K562 (cell line): Measurements from ENCODE around the gene FPR1. TPM values are rescaled to one million over a fixed set of nuclear protein-coding genes. Genes with fewer than 3 reads are reported as not detected.

Experiments
- ATAC-seq: fragments of 200-7000 bp; cut with Tn5 transposase; 3 replicates; pipeline ENCODE4 v1.9.1; 2020; ENCODE audit warnings: moderate library complexity
- BruUV-seq: library from RNA; stranded (reverse); fragments of 400-500 nt; replicated peaks from 2 replicates; lab custom pipeline; 2021; lab: Mats Ljungman, UMichigan
- CTCF ChIA-PET: fragments of 300-600 bp; formaldehyde crosslinking; extraction: SDS; loops from one replicate; lab custom pipeline; 2021; ENCODE audit warnings: low intra/inter-chr PET ratio; lab: Yijun Ruan, JAX
- POLR2A ChIA-PET: fragments of 300-600, 350-650 bp; sonication (Branson Sonifier 250); formaldehyde crosslinking; extraction: SDS; loops from one replicate; lab custom pipeline; 2021; ENCODE audit warnings: antibody characterized with exemption, inconsistent platforms; lab: Yijun Ruan, JAX
- DNase-seq, 4 experiments: peaks; one replicate each; pipeline versions ENCODE4 v3.0.0 to v3.0.0-alpha.2; 2011 to 2018; ENCODE audit warnings: low spot score in 3 of 4, mixed read lengths in 3 of 4; ENCODE audit errors: extremely low read depth in 1 of 4
- FAIRE-seq: peaks from 2 replicates; lab custom pipeline; 2011; peaks lifted over from hg19 to GRCh38; lab: Jason Lieb, UNC
- H2AFZ ChIP-seq: 2 replicates; pipeline ENCODE4 v1.6.0; 2011; ENCODE audit warnings: low read depth, low read length, control low read depth, inconsistent platforms
- H3K27ac ChIP-seq: fragments of 200-600 bp; 3 replicates; pipeline ENCODE4 v1.8.0; 2011; ENCODE audit warnings: low read depth, mild to moderate bottlenecking, control low read depth, inconsistent platforms, low read length, moderate library complexity, mixed read lengths; ENCODE audit errors: extremely low read depth
- H3K27me3 ChIP-seq, 2 experiments: fragments of 300-600 bp in 1 of 2; 2 replicates in 1 of 2; 3 replicates in 1 of 2; pipeline versions ENCODE4 v1.6.0 to v1.8.0; 2011; ENCODE audit warnings: inconsistent platforms in 2 of 2, low read length in 2 of 2, mild to moderate bottlenecking in 1 of 2, mixed read lengths in 1 of 2, moderate library complexity in 1 of 2; ENCODE audit not compliant: control insufficient read depth in 2 of 2, insufficient read depth in 2 of 2
- H3K36me3 ChIP-seq: fragments of 300-600 bp; 3 replicates; pipeline ENCODE4 v1.8.0; 2011; ENCODE audit warnings: mild to moderate bottlenecking, low read length, inconsistent platforms; ENCODE audit not compliant: control insufficient read depth, insufficient read depth
- H3K4me1 ChIP-seq, 2 experiments: fragments of 200-600 bp in 1 of 2; replicated peaks in 1 of 2; 2 replicates in 1 of 2; 3 replicates in 1 of 2; pipeline versions ENCODE4 v1.5.1 to v1.8.0; 2011; ENCODE audit warnings: inconsistent platforms in 2 of 2, low read length in 2 of 2, mild to moderate bottlenecking in 1 of 2, mixed read lengths in 1 of 2, moderate library complexity in 1 of 2; ENCODE audit not compliant: control insufficient read depth in 2 of 2, insufficient read depth in 2 of 2
- H3K4me2 ChIP-seq: 2 replicates; pipeline ENCODE4 v1.6.1; 2011; ENCODE audit warnings: low read length, control low read depth, inconsistent platforms, mixed read lengths; ENCODE audit not compliant: insufficient read depth
- H3K4me3 ChIP-seq: fragments of 200-600 bp; sonication (generic), shearing (Covaris generic); 2 replicates; pipeline ENCODE4 v1.5.1; 2016; ENCODE audit warnings: control low read depth, inconsistent platforms
- H3K79me2 ChIP-seq: fragments of 200-600 bp; 3 replicates; pipeline ENCODE4 v1.8.0; 2011; ENCODE audit warnings: low read length, inconsistent platforms; ENCODE audit not compliant: control insufficient read depth, insufficient read depth
- H3K9ac ChIP-seq, 2 experiments: 2 replicates each; pipeline versions ENCODE4 v1.6.0 to v1.6.1; 2011; ENCODE audit warnings: low read depth in 2 of 2, low read length in 2 of 2, control low read depth in 1 of 2, inconsistent platforms in 1 of 2, mild to moderate bottlenecking in 1 of 2, mixed read lengths in 1 of 2; ENCODE audit not compliant: insufficient read depth in 1 of 2
- H3K9me1 ChIP-seq: one replicate; pipeline ENCODE4 v1.6.0; 2011; ENCODE audit warnings: inconsistent platforms, mild to moderate bottlenecking, low read length, moderate library complexity; ENCODE audit not compliant: control insufficient read depth, insufficient read depth
- H3K9me3 ChIP-seq: replicated peaks from 2 replicates; pipeline ENCODE4 v1.5.1; 2011; ENCODE audit warnings: low read depth, low read length, inconsistent platforms; ENCODE audit not compliant: control insufficient read depth, insufficient read depth
- H4K20me1 ChIP-seq: replicated peaks from 2 replicates; pipeline ENCODE4 v1.6.1; 2011; ENCODE audit warnings: low read length, inconsistent platforms, mixed read lengths; ENCODE audit not compliant: control insufficient read depth, insufficient read depth
- CXXC5 ChIP-seq: fragments of 250-450 bp; sonication (Bioruptor Pico); IDR thresholded peaks from 2 replicates; pipeline ENCODE4 v1.8.0; 2022; ENCODE audit warnings: inconsistent platforms, mild to moderate bottlenecking, moderate library complexity
- EP300 ChIP-seq: IDR thresholded peaks from 2 replicates; pipeline ENCODE4 v1.6.1; 2012; ENCODE audit warnings: low read length, improper control_type of control experiment
- JUNB ChIP-seq: fragments of 450-650 bp; formaldehyde crosslinking; conservative IDR thresholded peaks from 2 replicates; pipeline ENCODE4 v1.4.0; 2020; ENCODE audit warnings: mild to moderate bottlenecking
- MEIS2 ChIP-seq: fragments of 450-650 bp; IDR thresholded peaks from 2 replicates; pipeline ENCODE4 v1.6.1; 2014; ENCODE audit warnings: mild to moderate bottlenecking; ENCODE audit not compliant: partially characterized antibody
- NBN ChIP-seq: fragments of 450-650 bp; IDR thresholded peaks from 2 replicates; pipeline ENCODE4 v1.6.1; 2016; ENCODE audit warnings: low read depth, mild to moderate bottlenecking
- ZNF766 ChIP-seq: fragments of 200-800 bp; sonication (Bioruptor generic); conservative IDR thresholded peaks from 2 replicates; pipeline ENCODE4 v1.6.1; 2016; ENCODE audit warnings: missing genetic modification characterization, missing compliant biosample characterization
- WGBS: fragments of 100-300 bp; shearing (Covaris generic); methylation state at CpG from one replicate; pipeline ENCODE4 v1.1.6; 2016; ENCODE audit warnings: low coverage, mixed read lengths; ENCODE audit not compliant: insufficient coverage; ENCODE audit errors: missing lambda C conversion rate; 5-methylcytosine and 5-hydroxymethylcytosine counted together
- in situ Hi-C: fragments of 300-500 bp; cut with MboI; formaldehyde crosslinking; loops from 4 replicates; pipeline ENCODE4 v1.15.0; 2018; ENCODE audit warnings: inconsistent platforms, mixed read lengths
- intact Hi-C: fragments of 100-400 bp; cut with micrococcal nuclease; formaldehyde crosslinking; loops from 2 replicates; pipeline ENCODE4 v1.14.2; 2022
- polyA plus RNA-seq, 8 experiments: library from polyadenylated mRNA; depleted of rRNA in 4 of 8; stranded (reverse) in 5 of 8; unstranded in 3 of 8; fragments of >200 nt; fragmentation: Nextera tagmentation in 2 of 8; fragmentation: Illumina TruSeq in 1 of 8; extraction: Ambion mirVana in 2 of 8; extraction: Trizol in 1 of 8; gene quantifications; 2 replicates each; pipeline versions ENCODE4 v1.2.1 to v1.2.3, GENCODE V29; 2011 to 2014; ENCODE audit warnings: inconsistent platforms in 1 of 8, missing spikeins in 1 of 8
- total RNA-seq, 7 experiments: library from RNA; depleted of rRNA in 6 of 7; stranded (reverse); fragments of >200 nt in 6 of 7; fragmentation: Illumina TruSeq in 2 of 7; extraction: Trizol in 2 of 7; gene quantifications; 2 replicates each; pipeline versions ENCODE4 v1.2.1 to v1.2.3, GENCODE V29; 2011 to 2021; ENCODE audit warnings: low replicate concordance in 1 of 7
- TF ChIP-seq, protein P1 (sequence below), 2 experiments: IDR thresholded peaks in 1 of 2; conservative IDR thresholded peaks in 1 of 2; 2 replicates each; pipeline ENCODE4 v1.6.1; 2016; ENCODE audit warnings: low read depth in 2 of 2, mild to moderate bottlenecking in 1 of 2, missing compliant biosample characterization in 1 of 2, missing genetic modification characterization in 1 of 2, moderate library complexity in 1 of 2
- TF ChIP-seq, protein P2 (sequence below): fragments of 450-650 bp; IDR thresholded peaks from 2 replicates; pipeline ENCODE4 v1.6.1; 2017; ENCODE audit warnings: antibody characterized with exemption, mild to moderate bottlenecking
- TF ChIP-seq, protein P3 (sequence below): sonication (generic); formaldehyde crosslinking; IDR thresholded peaks from 2 replicates; pipeline ENCODE4 v1.8.1; 2022; ENCODE audit warnings: missing genetic modification reagents
- TF ChIP-seq, protein P4 (sequence below): fragments of 250-450 bp; sonication (Bioruptor Pico); IDR thresholded peaks from 2 replicates; pipeline ENCODE4 v1.5.1; 2021; ENCODE audit warnings: mild to moderate bottlenecking

The FPR1 gene
- total and polyA plus RNA-seq, 9 of the 15 experiments (the other 6 are each of a cell fraction or from before 2014, with no cell fraction given): 0.06 to 0.25 (median 0.14) TPM; not detected in 4

DNA sequence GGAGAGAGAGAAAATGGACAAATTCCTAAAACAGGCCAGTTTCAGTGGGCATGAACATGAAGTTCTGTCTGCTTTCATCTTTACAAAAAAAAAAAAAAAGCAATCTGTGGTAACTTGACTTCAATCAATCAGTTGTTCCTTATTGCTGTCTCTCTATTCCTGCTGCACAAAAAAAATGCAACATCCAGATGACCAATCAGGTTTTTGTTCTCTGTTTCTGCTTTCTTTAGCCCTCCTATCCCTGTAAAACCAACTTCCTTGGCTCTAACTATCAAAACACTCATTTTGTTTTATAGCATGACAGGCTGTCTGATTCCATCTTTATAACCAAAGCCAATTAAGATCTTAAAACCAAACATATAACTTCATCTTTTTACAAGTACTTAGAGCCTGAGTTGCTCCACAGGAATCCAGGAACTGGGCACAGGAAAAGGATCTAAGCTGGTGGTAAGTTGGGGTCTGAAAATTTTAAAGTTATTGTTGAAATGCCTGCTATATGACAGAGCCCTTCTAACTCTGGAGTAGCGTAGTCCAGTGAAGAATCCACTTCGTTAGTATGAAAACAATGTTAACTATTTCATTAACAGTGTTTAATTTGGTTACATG, 43.3 kb upstream of the FPR1 start, which contains the start of gene FPR3:
FPR3 (plus strand) TSS at position 273 of the 606 bp plus-strand sequence. CDS start 28,592 bp downstream, outside the sequence.
- no TSS peak for BruUV-seq
- TF ChIP-seq JUNB (CRISPR knock-in tag): no peak
- TF ChIP-seq, protein P1, sequence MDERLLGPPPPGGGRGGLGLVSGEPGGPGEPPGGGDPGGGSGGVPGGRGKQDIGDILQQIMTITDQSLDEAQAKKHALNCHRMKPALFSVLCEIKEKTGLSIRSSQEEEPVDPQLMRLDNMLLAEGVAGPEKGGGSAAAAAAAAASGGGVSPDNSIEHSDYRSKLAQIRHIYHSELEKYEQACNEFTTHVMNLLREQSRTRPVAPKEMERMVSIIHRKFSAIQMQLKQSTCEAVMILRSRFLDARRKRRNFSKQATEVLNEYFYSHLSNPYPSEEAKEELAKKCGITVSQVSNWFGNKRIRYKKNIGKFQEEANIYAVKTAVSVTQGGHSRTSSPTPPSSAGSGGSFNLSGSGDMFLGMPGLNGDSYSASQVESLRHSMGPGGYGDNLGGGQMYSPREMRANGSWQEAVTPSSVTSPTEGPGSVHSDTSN (CRISPR knock-in tag; IDR thresholded peaks at IDR 0.05; ENCODE audit: low read depth): no peak
- TF ChIP-seq, protein P1 (tag; conservative IDR thresholded peaks at IDR 0.05; ENCODE audit: low read depth): peak; percentile 24; the same call in 1 of the 2 replicates
- TF ChIP-seq, protein P2, sequence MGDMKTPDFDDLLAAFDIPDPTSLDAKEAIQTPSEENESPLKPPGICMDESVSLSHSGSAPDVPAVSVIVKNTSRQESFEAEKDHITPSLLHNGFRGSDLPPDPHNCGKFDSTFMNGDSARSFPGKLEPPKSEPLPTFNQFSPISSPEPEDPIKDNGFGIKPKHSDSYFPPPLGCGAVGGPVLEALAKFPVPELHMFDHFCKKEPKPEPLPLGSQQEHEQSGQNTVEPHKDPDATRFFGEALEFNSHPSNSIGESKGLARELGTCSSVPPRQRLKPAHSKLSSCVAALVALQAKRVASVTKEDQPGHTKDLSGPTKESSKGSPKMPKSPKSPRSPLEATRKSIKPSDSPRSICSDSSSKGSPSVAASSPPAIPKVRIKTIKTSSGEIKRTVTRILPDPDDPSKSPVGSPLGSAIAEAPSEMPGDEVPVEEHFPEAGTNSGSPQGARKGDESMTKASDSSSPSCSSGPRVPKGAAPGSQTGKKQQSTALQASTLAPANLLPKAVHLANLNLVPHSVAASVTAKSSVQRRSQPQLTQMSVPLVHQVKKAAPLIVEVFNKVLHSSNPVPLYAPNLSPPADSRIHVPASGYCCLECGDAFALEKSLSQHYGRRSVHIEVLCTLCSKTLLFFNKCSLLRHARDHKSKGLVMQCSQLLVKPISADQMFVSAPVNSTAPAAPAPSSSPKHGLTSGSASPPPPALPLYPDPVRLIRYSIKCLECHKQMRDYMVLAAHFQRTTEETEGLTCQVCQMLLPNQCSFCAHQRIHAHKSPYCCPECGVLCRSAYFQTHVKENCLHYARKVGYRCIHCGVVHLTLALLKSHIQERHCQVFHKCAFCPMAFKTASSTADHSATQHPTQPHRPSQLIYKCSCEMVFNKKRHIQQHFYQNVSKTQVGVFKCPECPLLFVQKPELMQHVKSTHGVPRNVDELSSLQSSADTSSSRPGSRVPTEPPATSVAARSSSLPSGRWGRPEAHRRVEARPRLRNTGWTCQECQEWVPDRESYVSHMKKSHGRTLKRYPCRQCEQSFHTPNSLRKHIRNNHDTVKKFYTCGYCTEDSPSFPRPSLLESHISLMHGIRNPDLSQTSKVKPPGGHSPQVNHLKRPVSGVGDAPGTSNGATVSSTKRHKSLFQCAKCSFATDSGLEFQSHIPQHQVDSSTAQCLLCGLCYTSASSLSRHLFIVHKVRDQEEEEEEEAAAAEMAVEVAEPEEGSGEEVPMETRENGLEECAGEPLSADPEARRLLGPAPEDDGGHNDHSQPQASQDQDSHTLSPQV: 0 out of 2 replicates have a peak, but pooled peaks have one; percentile 49
- TF ChIP-seq, protein P3, sequence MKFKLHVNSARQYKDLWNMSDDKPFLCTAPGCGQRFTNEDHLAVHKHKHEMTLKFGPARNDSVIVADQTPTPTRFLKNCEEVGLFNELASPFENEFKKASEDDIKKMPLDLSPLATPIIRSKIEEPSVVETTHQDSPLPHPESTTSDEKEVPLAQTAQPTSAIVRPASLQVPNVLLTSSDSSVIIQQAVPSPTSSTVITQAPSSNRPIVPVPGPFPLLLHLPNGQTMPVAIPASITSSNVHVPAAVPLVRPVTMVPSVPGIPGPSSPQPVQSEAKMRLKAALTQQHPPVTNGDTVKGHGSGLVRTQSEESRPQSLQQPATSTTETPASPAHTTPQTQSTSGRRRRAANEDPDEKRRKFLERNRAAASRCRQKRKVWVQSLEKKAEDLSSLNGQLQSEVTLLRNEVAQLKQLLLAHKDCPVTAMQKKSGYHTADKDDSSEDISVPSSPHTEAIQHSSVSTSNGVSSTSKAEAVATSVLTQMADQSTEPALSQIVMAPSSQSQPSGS (CRISPR knock-in tag): no peak
- 0 out of 2 replicates have a peak, but pooled peaks have one; percentile 2 for TF ChIP-seq EP300
- TF ChIP-seq, protein P4, sequence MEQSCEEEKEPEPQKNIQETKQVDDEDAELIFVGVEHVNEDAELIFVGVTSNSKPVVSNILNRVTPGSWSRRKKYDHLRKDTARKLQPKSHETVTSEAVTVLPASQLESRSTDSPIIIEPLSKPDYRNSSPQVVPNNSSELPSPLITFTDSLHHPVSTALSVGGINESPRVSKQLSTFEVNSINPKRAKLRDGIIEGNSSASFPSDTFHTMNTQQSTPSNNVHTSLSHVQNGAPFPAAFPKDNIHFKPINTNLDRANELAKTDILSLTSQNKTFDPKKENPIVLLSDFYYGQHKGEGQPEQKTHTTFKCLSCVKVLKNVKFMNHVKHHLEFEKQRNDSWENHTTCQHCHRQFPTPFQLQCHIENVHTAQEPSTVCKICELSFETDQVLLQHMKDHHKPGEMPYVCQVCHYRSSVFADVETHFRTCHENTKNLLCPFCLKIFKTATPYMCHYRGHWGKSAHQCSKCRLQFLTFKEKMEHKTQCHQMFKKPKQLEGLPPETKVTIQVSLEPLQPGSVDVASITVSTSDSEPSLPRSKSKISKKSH (CRISPR knock-in tag): no peak
- TF ChIP-seq MEIS2: peak; percentile 60
- 0 out of 2 replicates have a peak, but pooled peaks have one; percentile 18 for TF ChIP-seq ZNF766
- TF ChIP-seq NBN: no peak
- no peak for TF ChIP-seq CXXC5 (CRISPR knock-in tag)

More for the DNA sequence above, 43.3 kb upstream of the FPR1 start, which contains the start of gene FPR3:
- Histone ChIP-seq H3K27me3 (no peaks in the 10 kb centered on the region), H3K9me3 (no peaks in the 10 kb centered on the region), H3K79me2 (peaks cover 27% of the 10 kb centered on the region), H3K36me3 (no peaks in the 10 kb centered on the region; the same call in 2 of the 3 replicates), H3K4me3 (peak within 1 kb of the TSS; percentile 35), H3K9ac (peak within 1 kb of the TSS in 1 of 2 experiments; percentile 58; a peak in 1 of 4 replicates), H4K20me1 (no peaks in the 10 kb centered on the region), H3K4me1 (peaks cover 32 to 63% of the 10 kb centered on the region in 2 experiments), H3K27ac (peak within 1 kb of the TSS; percentile 71), H3K4me2 (peak within 1 kb of the TSS; percentile 85), H3K9me1 (no peaks in the 10 kb centered on the region), H2AFZ (peak within 1 kb of the TSS; percentile 66)
- DNase-seq (no peak), ATAC-seq (no peak), FAIRE-seq (no peak)
- WGBS: 61% methylated on average over 2 of the region's 2 CpGs
- CTCF ChIA-PET: no interaction called here
- POLR2A ChIA-PET: interaction anchor here (0.9 kb wide), 1 partner anchor 85 kb away, joined by 3 read pairs; no protein-coding TSS in a partner anchor
- intact Hi-C loops: loop anchor here (5.0 kb wide), 1 partner anchor 93 kb away; no protein-coding TSS in a partner anchor
- in situ Hi-C loops: no loop called here
